CD4-positive, alpha-beta memory T cell (primary cell): ENCODE measurements around the gene LAMA3. TPM values are rescaled to one million over a fixed set of nuclear protein-coding genes. Genes with fewer than 3 reads are reported as not detected.
A peak's percentile ranks its signal among the peaks of the same experiment; 100 is the strongest.

Source experiments
- CTCF ChIA-PET: fragments of 350-600 bp; sonication (Branson Sonifier 250); formaldehyde crosslinking; loops from one replicate; lab custom pipeline; 2021; ENCODE audit warnings: inconsistent platforms; ENCODE audit not compliant: partially characterized antibody; lab: Charles Lee
- POLR2A ChIA-PET: fragments of 350-600 bp; sonication (Branson Sonifier 250); formaldehyde crosslinking; loops from one replicate; lab custom pipeline; 2021; ENCODE audit not compliant: partially characterized antibody; lab: Charles Lee
- DNase-seq, 5 donors: peaks; one replicate each; pipeline versions ENCODE4 v3.0.0 to v3.0.0-alpha.2; 2020 to 2022; ENCODE audit warnings: mixed read lengths in 1 of 5
- H3K27ac ChIP-seq: one replicate; pipeline ENCODE4 v1.7.0; 2013; ENCODE audit warnings: low read depth, low read length
- H3K27me3 ChIP-seq: 2 replicates; pipeline ENCODE4 v1.7.0; 2013; ENCODE audit warnings: mild to moderate bottlenecking, low read length, moderate library complexity; ENCODE audit not compliant: insufficient read depth
- H3K36me3 ChIP-seq: 2 replicates; pipeline ENCODE4 v1.7.0; 2013; ENCODE audit warnings: mild to moderate bottlenecking, low read length, moderate library complexity; ENCODE audit not compliant: insufficient read depth
- H3K4me1 ChIP-seq: 2 replicates; pipeline ENCODE4 v1.7.0; 2013; ENCODE audit warnings: mild to moderate bottlenecking, low read length, moderate library complexity; ENCODE audit not compliant: insufficient read depth
- H3K4me3 ChIP-seq, 2 donors: one replicate each; pipeline ENCODE4 v1.7.0; 2013; ENCODE audit warnings: low read length in 2 of 2, mild to moderate bottlenecking in 1 of 2
- H3K9me3 ChIP-seq, 2 donors: one replicate each; pipeline ENCODE4 v1.7.0; 2013; ENCODE audit warnings: low read length in 2 of 2, control low read depth in 1 of 2; ENCODE audit not compliant: control insufficient read depth in 1 of 2
- H3K27ac Mint-ChIP-seq, 7 donors: one replicate each; pipeline ENCODE4 v1.8.0; 2020 to 2021; ENCODE audit warnings: mixed read lengths in 7 of 7, mild to moderate bottlenecking in 6 of 7, inconsistent platforms in 3 of 7, moderate library complexity in 3 of 7
- H3K27me3 Mint-ChIP-seq, 2 donors: one replicate each; pipeline ENCODE4 v1.8.0; 2020 to 2021; ENCODE audit warnings: mixed read lengths in 2 of 2
- H3K36me3 Mint-ChIP-seq, 2 donors: one replicate each; pipeline ENCODE4 v1.8.0; 2020 to 2021; ENCODE audit warnings: mixed read lengths in 2 of 2, inconsistent platforms in 1 of 2, mild to moderate bottlenecking in 1 of 2
- H3K4me1 Mint-ChIP-seq, 4 donors: one replicate each; pipeline ENCODE4 v1.8.0; 2020 to 2021; ENCODE audit warnings: mixed read lengths in 4 of 4, mild to moderate bottlenecking in 1 of 4
- H3K4me3 Mint-ChIP-seq, 8 donors: one replicate each; pipeline ENCODE4 v1.8.0; 2020 to 2021; ENCODE audit warnings: mixed read lengths in 8 of 8, mild to moderate bottlenecking in 7 of 8, moderate library complexity in 6 of 8, inconsistent platforms in 3 of 8
- H3K9me3 Mint-ChIP-seq, 8 donors: one replicate each; pipeline ENCODE4 v1.8.0; 2020 to 2021; ENCODE audit warnings: mixed read lengths in 8 of 8, mild to moderate bottlenecking in 5 of 8, inconsistent platforms in 3 of 8, moderate library complexity in 1 of 8
- intact Hi-C: fragments of 100-400 bp; cut with micrococcal nuclease; formaldehyde crosslinking; loops from one replicate; pipeline ENCODE4 v1.15.1; 2023
- polyA plus RNA-seq, 2 donors: library from polyadenylated mRNA; unstranded; fragments of 300-500 nt; fragmentation: Illumina TruSeq; gene quantifications; one replicate each; pipeline ENCODE4 v1.2.3, GENCODE V29; 2021
- total RNA-seq, 2 experiments: library from RNA; stranded (reverse); gene quantifications; one replicate each; pipeline ENCODE4 v1.2.3, GENCODE V29; 2021

The LAMA3 gene
- total and polyA plus RNA-seq, 4 experiments from 2014 or later, result not detected

- ChIA-PET CTCF (interaction anchor here (0.9 to 3.5 kb wide), 19 partner anchors 9 to 200 kb away, joined by 3 to 39 read pairs (median 8); no protein-coding TSS in a partner anchor), POLR2A (interaction anchor here (0.7 to 1.8 kb wide), 3 partner anchors 9 to 70 kb away, joined by 4 to 7 read pairs (median 5); no protein-coding TSS in a partner anchor)
- Mint-ChIP-seq H3K4me3 (peak overlapping the region in 3 of 8 donors; percentile 0 to 7 (median 0)), H3K9me3 (peaks cover 0 to 2% (median 0%) of the 10 kb centered on the region in 8 donors), H3K27ac (peak overlapping the region in 6 of 7 donors; percentile 2 to 92 (median 78)), H3K27me3 (no peaks in the 10 kb centered on the region), H3K36me3 (no peaks in the 10 kb centered on the region), H3K4me1 (peaks cover 23 to 29% (median 24%) of the 10 kb centered on the region in 4 donors)
- Histone ChIP-seq H3K9me3 (no peaks in the 10 kb centered on the region), H3K27ac (no peak overlapping the region), H3K36me3 (no peaks in the 10 kb centered on the region), H3K27me3 (no peaks in the 10 kb centered on the region), H3K4me1 (peaks cover 21% of the 10 kb centered on the region), H3K4me3 (no peak overlapping the region)
- peak in 4 of 5 donors; percentile 15 to 55 (median 34) for DNase-seq
- intact Hi-C loops, result no loop called here
Measured at GRCh38 chr18:23920054-23920453, 230.8 kb downstream of the LAMA3 start.

GRCh38 chr18:23921716-23922285 is 232.5 kb downstream of the LAMA3 start:
- intact Hi-C loops, result no loop called here
- DNase-seq, result no peak
- H3K9me3 Mint-ChIP-seq, result peaks cover 0 to 2% (median 0%) of the 10 kb centered on the region in 8 donors
- H3K27me3 ChIP-seq, result no peaks in the 10 kb centered on the region
- peaks cover 21% of the 10 kb centered on the region for H3K4me1 ChIP-seq
- H3K4me3 Mint-ChIP-seq, result no peak overlapping the region
- ChIA-PET CTCF (no interaction called here), POLR2A (no interaction called here)
- H3K27ac ChIP-seq, result no peak overlapping the region
- no peaks in the 10 kb centered on the region for H3K9me3 ChIP-seq
- no peak overlapping the region for H3K4me3 ChIP-seq
- no peaks in the 10 kb centered on the region for H3K36me3 Mint-ChIP-seq
- no peaks in the 10 kb centered on the region for H3K27me3 Mint-ChIP-seq
- no peaks in the 10 kb centered on the region for H3K36me3 ChIP-seq
- no peak overlapping the region for H3K27ac Mint-ChIP-seq
- H3K4me1 Mint-ChIP-seq, result peaks cover 24 to 37% (median 28%) of the 10 kb centered on the region in 4 donors

- H3K27me3 ChIP-seq, result no peaks in the 10 kb centered on the region
- H3K9me3 ChIP-seq, result no peaks in the 10 kb centered on the region
- intact Hi-C loops, result no loop called here
- H3K36me3 ChIP-seq, result no peaks in the 10 kb centered on the region
- H3K4me1 ChIP-seq, result peaks cover 21% of the 10 kb centered on the region
- Mint-ChIP-seq H3K36me3 (no peaks in the 10 kb centered on the region), H3K27ac (peak overlapping the region in 2 of 7 donors; percentile 49 to 66), H3K4me3 (no peak overlapping the region), H3K4me1 (peaks cover 26 to 38% (median 29%) of the 10 kb centered on the region in 4 donors), H3K9me3 (no peaks in the 10 kb centered on the region), H3K27me3 (no peaks in the 10 kb centered on the region)
- ChIA-PET CTCF (no interaction called here), POLR2A (no interaction called here)
- H3K27ac ChIP-seq, result no peak overlapping the region
- DNase-seq, result no peak
- no peak overlapping the region for H3K4me3 ChIP-seq
Measured at GRCh38 chr18:23922939-23923338, 233.7 kb downstream of the LAMA3 start.

- Histone ChIP-seq H3K27me3 (no peaks in the 10 kb centered on the region), H3K36me3 (no peaks in the 10 kb centered on the region), H3K27ac (no peak overlapping the region), H3K4me1 (peaks cover 22% of the 10 kb centered on the region), H3K9me3 (no peaks in the 10 kb centered on the region), H3K4me3 (no peak overlapping the region)
- H3K4me3 Mint-ChIP-seq, result no peak overlapping the region
- H3K36me3 Mint-ChIP-seq, result no peaks in the 10 kb centered on the region
- POLR2A ChIA-PET, result no interaction called here
- CTCF ChIA-PET, result no interaction called here
- no peak for DNase-seq
- no peaks in the 10 kb centered on the region for H3K27me3 Mint-ChIP-seq
- H3K9me3 Mint-ChIP-seq, result no peaks in the 10 kb centered on the region
- H3K27ac Mint-ChIP-seq, result no peak overlapping the region
- H3K4me1 Mint-ChIP-seq, result peaks cover 30 to 40% (median 33%) of the 10 kb centered on the region in 4 donors
- intact Hi-C loops, result no loop called here
Measured at GRCh38 chr18:23924813-23925212, 235.6 kb downstream of the LAMA3 start.

GRCh38 chr18:23926571-23926970 is 237.3 kb downstream of the LAMA3 start:
- no peaks in the 10 kb centered on the region for H3K9me3 Mint-ChIP-seq
- peaks cover 29 to 44% (median 34%) of the 10 kb centered on the region in 4 donors for H3K4me1 Mint-ChIP-seq
- intact Hi-C loops, result no loop called here
- Histone ChIP-seq H3K27me3 (no peaks in the 10 kb centered on the region), H3K4me1 (peaks cover 25% of the 10 kb centered on the region), H3K36me3 (no peaks in the 10 kb centered on the region), H3K4me3 (no peak overlapping the region), H3K9me3 (no peaks in the 10 kb centered on the region), H3K27ac (no peak overlapping the region)
- no peak overlapping the region for H3K4me3 Mint-ChIP-seq
- no peaks in the 10 kb centered on the region for H3K36me3 Mint-ChIP-seq
- ChIA-PET CTCF (interaction anchor here (0.9 to 4.3 kb wide), 4 partner anchors 8 to 114 kb away, joined by 3 to 46 read pairs (median 5); no protein-coding TSS in a partner anchor), POLR2A (interaction anchor here (0.6 to 2.2 kb wide), 4 partner anchors 8 to 89 kb away, joined by 3 to 6 read pairs (median 3); partner anchors contain the start of gene TTC39C)
- no peaks in the 10 kb centered on the region for H3K27me3 Mint-ChIP-seq
- DNase-seq, result no peak
- peak overlapping the region in 1 of 7 donors; percentile 22 for H3K27ac Mint-ChIP-seq

GRCh38 chr18:23927821-23928746 is 238.8 kb downstream of the LAMA3 start:
- peak overlapping the region in 6 of 7 donors; percentile 4 to 89 (median 49) for H3K27ac Mint-ChIP-seq

More at GRCh38 chr18:23927821-23928746, 238.8 kb downstream of the LAMA3 start:
- CTCF ChIA-PET, result interaction anchor here (1.0 to 4.3 kb wide), 5 partner anchors 8 to 82 kb away, joined by 3 to 46 read pairs (median 5); no protein-coding TSS in a partner anchor
- Mint-ChIP-seq H3K27me3 (no peaks in the 10 kb centered on the region), H3K4me1 (peaks cover 24 to 41% (median 31%) of the 10 kb centered on the region in 4 donors), H3K4me3 (peak overlapping the region in 1 of 8 donors; percentile 31), H3K9me3 (no peaks in the 10 kb centered on the region), H3K36me3 (no peaks in the 10 kb centered on the region)
- Histone ChIP-seq H3K4me1 (peaks cover 25% of the 10 kb centered on the region), H3K27ac (no peak overlapping the region), H3K4me3 (no peak overlapping the region), H3K27me3 (no peaks in the 10 kb centered on the region), H3K36me3 (no peaks in the 10 kb centered on the region), H3K9me3 (no peaks in the 10 kb centered on the region)
- POLR2A ChIA-PET, result interaction anchor here (1.2 to 2.5 kb wide), 5 partner anchors 8 to 87 kb away, joined by 3 to 7 read pairs (median 4); partner anchors contain the start of gene TTC39C
- no peak for DNase-seq
- intact Hi-C loops, result no loop called here
